Measurements from ENCODE around the gene PPARD.
"Not testable (repeated sequence)": the region's sequence is repeated elsewhere in the genome, so short reads cannot be mapped to it uniquely, and the experiment has no call there.

PPARD gene

GRCh38 chr6:35413911-35414310 lies 71.6 kb downstream of the PPARD start:
- DNase-seq: no peak

- DNase-seq: peak; percentile 43 to 48
These were observed 72.9 kb downstream of the PPARD start for GRCh38 chr6:35415065-35415891.

- DNase-seq: no peak
These were observed 75.8 kb downstream of the PPARD start for GRCh38 chr6:35417979-35418661.

- DNase-seq: no peak
These were observed 77.1 kb downstream of the PPARD start for GRCh38 chr6:35419417-35419816.

- no peak for DNase-seq
These were observed 77.6 kb downstream of the PPARD start for GRCh38 chr6:35419961-35420360.

- DNase-seq: no peak
These were observed 82.9 kb downstream of the PPARD start for GRCh38 chr6:35425284-35425683.

GRCh38 chr6:35426074-35426473 lies 83.7 kb downstream of the PPARD start:
- peak; percentile 32 to 49 for DNase-seq

- DNase-seq: no peak
These were observed 85.1 kb downstream of the PPARD start for GRCh38 chr6:35427435-35427834.

- DNase-seq: no peak
These were observed 85.5 kb downstream of the PPARD start for GRCh38 chr6:35427851-35428321.

GRCh38 chr6:35428421-35429149 lies 86.2 kb downstream of the PPARD start:
- DNase-seq: no peak

- DNase-seq: no peak
These were observed 87.1 kb downstream of the PPARD start for GRCh38 chr6:35429463-35429862.

GRCh38 chr6:35432291-35432690 lies 89.9 kb downstream of the PPARD start:
- DNase-seq: no peak

GRCh38 chr6:35432702-35433101 lies 90.3 kb downstream of the PPARD start:
- not testable (repeated sequence) for DNase-seq

GRCh38 chr6:35435074-35435837 lies 92.9 kb downstream of the PPARD start:
- no peak for DNase-seq

GRCh38 chr6:35436071-35436857 lies 93.9 kb downstream of the PPARD start:
- DNase-seq: no peak

GRCh38 chr6:35438378-35439065 lies 96.2 kb downstream of the PPARD start:
- not testable (repeated sequence) for DNase-seq

GRCh38 chr6:35439308-35439707 lies 97.0 kb downstream of the PPARD start:
- no peak for DNase-seq

- no peak for DNase-seq
These were observed 98.8 kb downstream of the PPARD start for GRCh38 chr6:35441205-35441604.

GRCh38 chr6:35441642-35442041 lies 99.3 kb downstream of the PPARD start:
- no peak for DNase-seq

- DNase-seq: no peak
These were observed 100.3 kb downstream of the PPARD start for GRCh38 chr6:35442693-35443092.

- no peak for DNase-seq
These were observed 101.1 kb downstream of the PPARD start for GRCh38 chr6:35443341-35444030.

Measured in AML-193 (cell line).